ENCODE data around the gene KRT15.

- TF ChIP-seq SMC3 (IDR thresholded peaks at IDR 0.05; ENCODE audit: borderline replicate concordance, low read length) (no peak), CTCF (IDR thresholded peaks at IDR 0.05 in 2 of 3, conservative IDR thresholded peaks at IDR 0.05 in 1 of 3; ENCODE audit: control insufficient read depth in 2 of 3, extremely low read depth in 1 of 3, insufficient read depth in 1 of 3, low read depth in 3 of 3, low read length in 3 of 3) (no peak), TARDBP (IDR thresholded peaks at IDR 0.05; ENCODE audit: borderline replicate concordance) (no peak), POLR2A (IDR thresholded peaks at IDR 0.05; ENCODE audit: low read depth, low read length) (no peak), CEBPB (IDR thresholded peaks at IDR 0.05; ENCODE audit: borderline replicate concordance in 1 of 2, low read depth in 2 of 2, low read length in 2 of 2) (no peak), TCF7 (IDR thresholded peaks at IDR 0.05; ENCODE audit: borderline replicate concordance) (no peak)
These were observed 18.9 kb upstream of the KRT15 start for GRCh38 chr17:41537614-41537954.

All from GM12878 (cell line).